ENCODE results near the gene ITGB5. TPM values are rescaled to one million over a fixed set of nuclear protein-coding genes. Genes with fewer than 3 reads are reported as not detected.

ITGB5 gene
- polyA plus RNA-seq, 3 donors: 0.68 to 1.2 (median 1.0) TPM

GRCh38 chr3:124858275-124858674 lies 28.9 kb downstream of the ITGB5 start:
- no peaks in the 10 kb centered on the region for H3K79me2 ChIP-seq (ENCODE audit: insufficient read depth, low read length)
- intact Hi-C loops (cut with micrococcal nuclease): no loop called here
- H3K27ac Mint-ChIP-seq: no peak overlapping the region
- no peak overlapping the region for H2AFZ ChIP-seq (ENCODE audit: insufficient read depth, low read depth, low read length, poor library complexity, severe bottlenecking)
- peaks cover 6% of the 10 kb centered on the region for H3K4me1 Mint-ChIP-seq
- H3K27me3 ChIP-seq (ENCODE audit: control insufficient read depth in 2 of 2, insufficient read depth in 2 of 2, low read length in 2 of 2): no peaks in the 10 kb centered on the region
- peaks cover 0 to 4% of the 10 kb centered on the region in 2 donors for H3K4me1 ChIP-seq (ENCODE audit: control insufficient read depth in 1 of 2, insufficient read depth in 2 of 2, low read length in 2 of 2)
- no peak for DNase-seq
- H3K4me2 ChIP-seq (replicated peaks; ENCODE audit: extremely low read depth, low read length, poor library complexity, severe bottlenecking): no peak overlapping the region
- H4K20me1 ChIP-seq (ENCODE audit: insufficient read depth, low read length): no peaks in the 10 kb centered on the region
- no peaks in the 10 kb centered on the region for H3K9me3 ChIP-seq (replicated peaks in 1 of 2; ENCODE audit: control insufficient read depth in 1 of 2, insufficient read depth in 1 of 2, low read length in 2 of 2)
- TF ChIP-seq CTCF (IDR thresholded peaks at IDR 0.05): no peak
- H3K36me3 ChIP-seq (replicated peaks in 1 of 2; ENCODE audit: control insufficient read depth in 1 of 2, insufficient read depth in 2 of 2, low read length in 2 of 2): no peaks in the 10 kb centered on the region
- H3K4me3 Mint-ChIP-seq: no peak overlapping the region
- WGBS (ENCODE audit: insufficient coverage): 70% methylated on average over 1 of the region's 1 CpG
- no peak overlapping the region for H3K9ac ChIP-seq (ENCODE audit: insufficient read depth, low read length, poor library complexity, severe bottlenecking)
- no peak overlapping the region for H3K4me3 ChIP-seq (replicated peaks in 1 of 3; ENCODE audit: low read depth in 2 of 3, low read length in 3 of 3)
- peaks cover 0 to 2% (median 0%) of the 10 kb centered on the region in 7 donors for H3K9me3 Mint-ChIP-seq
- H3K27ac ChIP-seq (ENCODE audit: low read depth in 1 of 2, low read length in 2 of 2): no peak overlapping the region
- H3K27me3 Mint-ChIP-seq (ENCODE audit: low read depth in 3 of 3): peaks cover 2 to 7% (median 5%) of the 10 kb centered on the region in 3 donors
- H3K36me3 Mint-ChIP-seq: no peaks in the 10 kb centered on the region

DNA sequence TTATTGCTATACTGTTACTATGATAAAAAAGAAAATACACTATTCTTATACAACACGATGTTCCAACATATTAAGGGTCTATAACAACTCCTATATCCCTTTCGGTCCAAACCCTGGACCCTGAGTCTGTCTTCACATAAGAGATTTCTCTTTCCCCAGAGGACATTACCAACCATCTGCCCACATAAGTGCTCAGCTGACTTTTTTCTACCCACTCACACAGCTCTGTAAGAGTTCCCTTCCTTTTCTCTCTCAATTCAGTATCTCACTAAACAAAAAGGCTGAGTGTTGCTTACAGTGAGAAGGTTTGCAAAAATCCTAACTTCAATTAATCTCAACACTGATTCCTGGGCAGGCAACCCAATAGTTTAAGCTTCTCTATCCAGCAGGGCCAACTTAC lies 30.5 kb downstream of the ITGB5 start:
- Histone ChIP-seq H3K36me3 (replicated peaks in 1 of 2; ENCODE audit: control insufficient read depth in 1 of 2, insufficient read depth in 2 of 2, low read length in 2 of 2) (no peaks in the 10 kb centered on the region), H3K27ac (ENCODE audit: low read depth in 1 of 2, low read length in 2 of 2) (no peak overlapping the region), H3K9ac (ENCODE audit: insufficient read depth, low read length, poor library complexity, severe bottlenecking) (no peak overlapping the region), H3K79me2 (ENCODE audit: insufficient read depth, low read length) (no peaks in the 10 kb centered on the region), H3K27me3 (ENCODE audit: control insufficient read depth in 2 of 2, insufficient read depth in 2 of 2, low read length in 2 of 2) (no peaks in the 10 kb centered on the region), H3K9me3 (replicated peaks in 1 of 2; ENCODE audit: control insufficient read depth in 1 of 2, insufficient read depth in 1 of 2, low read length in 2 of 2) (no peaks in the 10 kb centered on the region), H4K20me1 (ENCODE audit: insufficient read depth, low read length) (no peaks in the 10 kb centered on the region), H3K4me3 (replicated peaks in 1 of 3; ENCODE audit: low read depth in 2 of 3, low read length in 3 of 3) (no peak overlapping the region), H2AFZ (ENCODE audit: insufficient read depth, low read depth, low read length, poor library complexity, severe bottlenecking) (no peak overlapping the region), H3K4me2 (replicated peaks; ENCODE audit: extremely low read depth, low read length, poor library complexity, severe bottlenecking) (no peak overlapping the region), H3K4me1 (ENCODE audit: control insufficient read depth in 1 of 2, insufficient read depth in 2 of 2, low read length in 2 of 2) (no peaks in the 10 kb centered on the region)
- no peak for TF ChIP-seq CTCF (IDR thresholded peaks at IDR 0.05)
- no peak overlapping the region for H3K27ac Mint-ChIP-seq
- WGBS (ENCODE audit: insufficient coverage): 100% methylated on average over 2 of the region's 2 CpGs
- H3K9me3 Mint-ChIP-seq: peaks cover 0 to under 1% (median 0%) of the 10 kb centered on the region in 7 donors
- peaks cover 2 to 6% (median 5%) of the 10 kb centered on the region in 3 donors for H3K27me3 Mint-ChIP-seq (ENCODE audit: low read depth in 3 of 3)
- H3K4me3 Mint-ChIP-seq: no peak overlapping the region
- no peak for DNase-seq
- intact Hi-C loops (cut with micrococcal nuclease): no loop called here
- H3K36me3 Mint-ChIP-seq: no peaks in the 10 kb centered on the region
- H3K4me1 Mint-ChIP-seq: no peaks in the 10 kb centered on the region

All from CD14-positive monocyte (primary cell).